K562 (cell line): ENCODE measurements around the gene PRSS27. TPM values are rescaled to one million over a fixed set of nuclear protein-coding genes. Genes with fewer than 3 reads are reported as not detected.

Experiments used
- ATAC-seq: fragments of 200-7000 bp; cut with Tn5 transposase; 3 replicates; pipeline ENCODE4 v1.9.1; 2020; ENCODE audit warnings: moderate library complexity
- BruUV-seq: library from RNA; stranded (reverse); fragments of 400-500 nt; replicated peaks from 2 replicates; lab custom pipeline; 2021; lab: Mats Ljungman, UMichigan
- CTCF ChIA-PET: fragments of 300-600 bp; formaldehyde crosslinking; extraction: SDS; loops from one replicate; lab custom pipeline; 2021; ENCODE audit warnings: low intra/inter-chr PET ratio; lab: Yijun Ruan, JAX
- POLR2A ChIA-PET: fragments of 300-600, 350-650 bp; sonication (Branson Sonifier 250); formaldehyde crosslinking; extraction: SDS; loops from one replicate; lab custom pipeline; 2021; ENCODE audit warnings: antibody characterized with exemption, inconsistent platforms; lab: Yijun Ruan, JAX
- DNase-seq, 4 experiments: peaks; one replicate each; pipeline versions ENCODE4 v3.0.0 to v3.0.0-alpha.2; 2011 to 2018; ENCODE audit warnings: low spot score in 3 of 4, mixed read lengths in 3 of 4; ENCODE audit errors: extremely low read depth in 1 of 4
- FAIRE-seq: peaks from 2 replicates; lab custom pipeline; 2011; peaks lifted over from hg19 to GRCh38; lab: Jason Lieb, UNC
- H2AFZ ChIP-seq: 2 replicates; pipeline ENCODE4 v1.6.0; 2011; ENCODE audit warnings: low read depth, low read length, control low read depth, inconsistent platforms
- H3K27ac ChIP-seq: fragments of 200-600 bp; 3 replicates; pipeline ENCODE4 v1.8.0; 2011; ENCODE audit warnings: low read depth, mild to moderate bottlenecking, control low read depth, inconsistent platforms, low read length, moderate library complexity, mixed read lengths; ENCODE audit errors: extremely low read depth
- H3K27me3 ChIP-seq, 2 experiments: fragments of 300-600 bp in 1 of 2; 2 replicates in 1 of 2; 3 replicates in 1 of 2; pipeline versions ENCODE4 v1.6.0 to v1.8.0; 2011; ENCODE audit warnings: inconsistent platforms in 2 of 2, low read length in 2 of 2, mild to moderate bottlenecking in 1 of 2, mixed read lengths in 1 of 2, moderate library complexity in 1 of 2; ENCODE audit not compliant: control insufficient read depth in 2 of 2, insufficient read depth in 2 of 2
- H3K36me3 ChIP-seq: fragments of 300-600 bp; 3 replicates; pipeline ENCODE4 v1.8.0; 2011; ENCODE audit warnings: mild to moderate bottlenecking, low read length, inconsistent platforms; ENCODE audit not compliant: control insufficient read depth, insufficient read depth
- H3K4me1 ChIP-seq, 2 experiments: fragments of 200-600 bp in 1 of 2; replicated peaks in 1 of 2; 2 replicates in 1 of 2; 3 replicates in 1 of 2; pipeline versions ENCODE4 v1.5.1 to v1.8.0; 2011; ENCODE audit warnings: inconsistent platforms in 2 of 2, low read length in 2 of 2, mild to moderate bottlenecking in 1 of 2, mixed read lengths in 1 of 2, moderate library complexity in 1 of 2; ENCODE audit not compliant: control insufficient read depth in 2 of 2, insufficient read depth in 2 of 2
- H3K4me2 ChIP-seq: 2 replicates; pipeline ENCODE4 v1.6.1; 2011; ENCODE audit warnings: low read length, control low read depth, inconsistent platforms, mixed read lengths; ENCODE audit not compliant: insufficient read depth
- H3K4me3 ChIP-seq: fragments of 200-600 bp; sonication (generic), shearing (Covaris generic); 2 replicates; pipeline ENCODE4 v1.5.1; 2016; ENCODE audit warnings: control low read depth, inconsistent platforms
- H3K79me2 ChIP-seq: fragments of 200-600 bp; 3 replicates; pipeline ENCODE4 v1.8.0; 2011; ENCODE audit warnings: low read length, inconsistent platforms; ENCODE audit not compliant: control insufficient read depth, insufficient read depth
- H3K9ac ChIP-seq, 2 experiments: 2 replicates each; pipeline versions ENCODE4 v1.6.0 to v1.6.1; 2011; ENCODE audit warnings: low read depth in 2 of 2, low read length in 2 of 2, control low read depth in 1 of 2, inconsistent platforms in 1 of 2, mild to moderate bottlenecking in 1 of 2, mixed read lengths in 1 of 2; ENCODE audit not compliant: insufficient read depth in 1 of 2
- H3K9me1 ChIP-seq: one replicate; pipeline ENCODE4 v1.6.0; 2011; ENCODE audit warnings: inconsistent platforms, mild to moderate bottlenecking, low read length, moderate library complexity; ENCODE audit not compliant: control insufficient read depth, insufficient read depth
- H3K9me3 ChIP-seq: replicated peaks from 2 replicates; pipeline ENCODE4 v1.5.1; 2011; ENCODE audit warnings: low read depth, low read length, inconsistent platforms; ENCODE audit not compliant: control insufficient read depth, insufficient read depth
- H4K20me1 ChIP-seq: replicated peaks from 2 replicates; pipeline ENCODE4 v1.6.1; 2011; ENCODE audit warnings: low read length, inconsistent platforms, mixed read lengths; ENCODE audit not compliant: control insufficient read depth, insufficient read depth
- ATF7 ChIP-seq: fragments of 450-650 bp; IDR thresholded peaks from 2 replicates; pipeline ENCODE4 v1.7.1; 2014; ENCODE audit warnings: mild to moderate bottlenecking, moderate library complexity
- HDAC3 ChIP-seq: fragments of 450-650 bp; IDR thresholded peaks from 2 replicates; pipeline ENCODE4 v1.6.1; 2018; ENCODE audit warnings: borderline replicate concordance, mild to moderate bottlenecking, moderate library complexity; ENCODE audit not compliant: partially characterized antibody
- PYGO2 ChIP-seq: fragments of 450-650 bp; IDR thresholded peaks from 2 replicates; pipeline ENCODE4 v1.6.1; 2016; ENCODE audit warnings: mild to moderate bottlenecking, missing genetic modification characterization, moderate library complexity, missing compliant biosample characterization
- SIN3A ChIP-seq, 2 experiments: fragments of 150-350 bp in 1 of 2; IDR thresholded peaks; 2 replicates each; pipeline ENCODE4 v1.6.1; 2011 to 2016; ENCODE audit warnings: borderline replicate concordance in 2 of 2, low read depth in 2 of 2, low read length in 2 of 2, mild to moderate bottlenecking in 2 of 2, moderate library complexity in 2 of 2; ENCODE audit not compliant: control insufficient read depth in 1 of 2
- TRIM25 ChIP-seq: fragments of 450-650 bp; IDR thresholded peaks from 2 replicates; pipeline ENCODE4 v1.7.0; 2016; ENCODE audit warnings: borderline replicate concordance
- WGBS: fragments of 100-300 bp; shearing (Covaris generic); methylation state at CpG from one replicate; pipeline ENCODE4 v1.1.6; 2016; ENCODE audit warnings: low coverage, mixed read lengths; ENCODE audit not compliant: insufficient coverage; ENCODE audit errors: missing lambda C conversion rate; 5-methylcytosine and 5-hydroxymethylcytosine counted together
- in situ Hi-C: fragments of 300-500 bp; cut with MboI; formaldehyde crosslinking; loops from 4 replicates; pipeline ENCODE4 v1.15.0; 2018; ENCODE audit warnings: inconsistent platforms, mixed read lengths
- intact Hi-C: fragments of 100-400 bp; cut with micrococcal nuclease; formaldehyde crosslinking; loops from 2 replicates; pipeline ENCODE4 v1.14.2; 2022
- polyA plus RNA-seq, 8 experiments: library from polyadenylated mRNA; depleted of rRNA in 4 of 8; stranded (reverse) in 5 of 8; unstranded in 3 of 8; fragments of >200 nt; fragmentation: Nextera tagmentation in 2 of 8; fragmentation: Illumina TruSeq in 1 of 8; extraction: Ambion mirVana in 2 of 8; extraction: Trizol in 1 of 8; gene quantifications; 2 replicates each; pipeline versions ENCODE4 v1.2.1 to v1.2.3, GENCODE V29; 2011 to 2014; ENCODE audit warnings: inconsistent platforms in 1 of 8, missing spikeins in 1 of 8
- total RNA-seq, 7 experiments: library from RNA; depleted of rRNA in 6 of 7; stranded (reverse); fragments of >200 nt in 6 of 7; fragmentation: Illumina TruSeq in 2 of 7; extraction: Trizol in 2 of 7; gene quantifications; 2 replicates each; pipeline versions ENCODE4 v1.2.1 to v1.2.3, GENCODE V29; 2011 to 2021; ENCODE audit warnings: low replicate concordance in 1 of 7
- TF ChIP-seq, protein P1 (sequence below): sonication (generic); formaldehyde crosslinking; IDR thresholded peaks from 2 replicates; pipeline ENCODE4 v1.8.0; 2022; ENCODE audit warnings: mild to moderate bottlenecking, missing genetic modification reagents

PRSS27 gene
- total and polyA plus RNA-seq, 9 of the 15 experiments (the other 6 are each of a cell fraction or from before 2014, with no cell fraction given), result 0.09 to 0.20 (median 0.17) TPM; not detected in 5

DNA sequence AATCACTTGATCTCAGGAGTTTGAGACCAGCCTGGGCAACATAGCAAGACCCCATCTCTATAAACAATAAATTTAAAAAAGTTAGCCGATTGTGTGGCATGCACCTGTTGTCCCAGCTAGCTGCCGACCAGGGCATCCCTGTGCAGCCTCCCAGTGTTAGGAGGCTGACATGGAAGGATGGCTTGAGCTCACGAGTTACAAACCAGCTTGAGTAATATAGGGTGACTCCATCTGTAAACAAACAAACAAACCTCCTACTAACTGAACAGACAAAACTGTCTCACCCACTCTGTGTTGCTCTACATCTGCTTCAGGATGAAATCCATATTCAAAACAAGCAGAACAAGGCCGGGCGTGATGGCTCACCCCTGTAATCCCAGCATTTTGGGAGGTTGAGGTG, 6.9 kb upstream of the PRSS27 start (continued):
- no peak for TF ChIP-seq TRIM25
- no peak for TF ChIP-seq PYGO2 (tag)
- TF ChIP-seq HDAC3, result no peak
- TF ChIP-seq SIN3A (IDR thresholded peaks at IDR 0.05; ENCODE audit: borderline replicate concordance in 2 of 2, control insufficient read depth in 1 of 2, low read depth in 2 of 2, low read length in 2 of 2), result no peak
- TF ChIP-seq, protein P1, sequence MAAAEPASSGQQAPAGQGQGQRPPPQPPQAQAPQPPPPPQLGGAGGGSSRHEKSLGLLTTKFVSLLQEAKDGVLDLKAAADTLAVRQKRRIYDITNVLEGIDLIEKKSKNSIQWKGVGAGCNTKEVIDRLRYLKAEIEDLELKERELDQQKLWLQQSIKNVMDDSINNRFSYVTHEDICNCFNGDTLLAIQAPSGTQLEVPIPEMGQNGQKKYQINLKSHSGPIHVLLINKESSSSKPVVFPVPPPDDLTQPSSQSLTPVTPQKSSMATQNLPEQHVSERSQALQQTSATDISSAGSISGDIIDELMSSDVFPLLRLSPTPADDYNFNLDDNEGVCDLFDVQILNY (CRISPR knock-in tag), result no peak

- no peak for DNase-seq
- no peak for TF ChIP-seq ATF7
- Histone ChIP-seq H3K9me3 (no peaks in the 10 kb centered on the region), H4K20me1 (no peaks in the 10 kb centered on the region), H3K36me3 (no peaks in the 10 kb centered on the region), H3K27me3 (no peaks in the 10 kb centered on the region), H3K9me1 (no peaks in the 10 kb centered on the region), H3K4me3 (no peak overlapping the region), H3K4me2 (no peak overlapping the region), H2AFZ (no peak overlapping the region), H3K4me1 (peaks cover 2 to 21% of the 10 kb centered on the region in 2 experiments; a peak in 3 of 5 replicates), H3K9ac (peak overlapping the region in 1 of 2 experiments; percentile 70; a peak in 1 of 4 replicates), H3K27ac (no peak overlapping the region), H3K79me2 (no peaks in the 10 kb centered on the region)
- FAIRE-seq, result no peak
- intact Hi-C loops, result no loop called here
- WGBS, result 23% methylated on average over 16 of the region's 16 CpGs
- BruUV-seq, result no TSS peak
- no peak for ATAC-seq
- in situ Hi-C loops, result no loop called here
- CTCF ChIA-PET, result no interaction called here
- POLR2A ChIA-PET, result interaction anchor here (0.5 to 0.6 kb wide), 2 partner anchors 19 to 285 kb away, joined by 3 to 4 read pairs; no protein-coding TSS in a partner anchor
Measured at GRCh38 chr16:2724816-2725348, 4.9 kb upstream of the PRSS27 start.
